Fibroblast of mammary gland (primary cell): ENCODE data around the gene ZNF638.
"Not testable (repeated sequence)": the region's sequence is repeated elsewhere in the genome, so short reads cannot be mapped to it uniquely, and the experiment has no call there.

Source experiments
- DNase-seq: peaks from one replicate; pipeline ENCODE4 v3.0.0-alpha.2; 2010; ENCODE audit warnings: low read depth
- H3K4me3 ChIP-seq: 2 replicates; pipeline ENCODE4 v1.5.1; 2011; ENCODE audit warnings: low read depth, mild to moderate bottlenecking, low read length, moderate library complexity; ENCODE audit not compliant: control insufficient read depth
- CTCF ChIP-seq: conservative IDR thresholded peaks from 2 replicates; pipeline ENCODE4 v1.5.1; 2011; ENCODE audit warnings: low read depth, low read length, inconsistent platforms; ENCODE audit not compliant: control insufficient read depth, insufficient read depth

Gene ZNF638

GRCh38 chr2:71292159-71292558 lies 39.4 kb upstream of the ZNF638 start:
- no peak for DNase-seq
- no peak overlapping the region for H3K4me3 ChIP-seq
- TF ChIP-seq CTCF = no peak

- no peak for TF ChIP-seq CTCF
These were observed 32.7 kb upstream of the ZNF638 start for GRCh38 chr2:71298914-71299313.

GRCh38 chr2:71299507-71299906 lies 32.1 kb upstream of the ZNF638 start:
- H3K4me3 ChIP-seq = no peak overlapping the region
- DNase-seq = peak; percentile 51
- peak; percentile 70 for TF ChIP-seq CTCF

More at GRCh38 chr2:71298914-71299313, 32.7 kb upstream of the ZNF638 start:
- no peak for DNase-seq
- no peak overlapping the region for H3K4me3 ChIP-seq

- no peak overlapping the region for H3K4me3 ChIP-seq
- no peak for DNase-seq
- TF ChIP-seq CTCF = no peak
These were observed 27.7 kb upstream of the ZNF638 start for GRCh38 chr2:71303849-71304248.

- no peak overlapping the region for H3K4me3 ChIP-seq
- no peak for TF ChIP-seq CTCF
- DNase-seq = peak; percentile 91
These were observed 24.8 kb upstream of the ZNF638 start for GRCh38 chr2:71306762-71307161.

GRCh38 chr2:71313016-71313766 lies 18.4 kb upstream of the ZNF638 start:
- DNase-seq = peak; percentile 54
- no peak for TF ChIP-seq CTCF
- no peak overlapping the region for H3K4me3 ChIP-seq

GRCh38 chr2:71317060-71317459 lies 14.5 kb upstream of the ZNF638 start:
- no peak for DNase-seq
- no peak overlapping the region for H3K4me3 ChIP-seq
- TF ChIP-seq CTCF = no peak

GRCh38 chr2:71317900-71318299 lies 13.7 kb upstream of the ZNF638 start:
- not testable (repeated sequence) for H3K4me3 ChIP-seq, DNase-seq
